HG03159 (cell line): ENCODE results near the gene KIF15.
A peak's percentile ranks its signal among the peaks of the same experiment; 100 is the strongest.
"Not testable (repeated sequence)": the region's sequence is repeated elsewhere in the genome, so short reads cannot be mapped to it uniquely, and the experiment has no call there.

Experiments
- ATAC-seq: cut with Tn5 transposase; IDR thresholded peaks from one replicate; pipeline ENCODE4 v1.9.1; 2021; ENCODE audit warnings: mild to moderate bottlenecking, moderate library complexity; ENCODE audit not compliant: unreplicated experiment

KIF15 gene

GRCh38 chr3:44816334-44816733, 54.7 kb downstream of the KIF15 start:
- not testable (repeated sequence) for ATAC-seq

GRCh38 chr3:44821206-44821605, 59.6 kb downstream of the KIF15 start:
- not testable (repeated sequence) for ATAC-seq

GRCh38 chr3:44825264-44825925, 63.8 kb downstream of the KIF15 start:
- ATAC-seq = no peak

GRCh38 chr3:44827196-44827595, 65.6 kb downstream of the KIF15 start:
- ATAC-seq = no peak

GRCh38 chr3:44831232-44831631, 69.6 kb downstream of the KIF15 start:
- no peak for ATAC-seq

GRCh38 chr3:44832032-44832431, 70.4 kb downstream of the KIF15 start:
- no peak for ATAC-seq

GRCh38 chr3:44832965-44833364, 71.4 kb downstream of the KIF15 start:
- ATAC-seq = no peak

- ATAC-seq = no peak
Observed at GRCh38 chr3:44833394-44833793, 71.8 kb downstream of the KIF15 start.

GRCh38 chr3:44835684-44836083, 74.1 kb downstream of the KIF15 start:
- ATAC-seq = no peak

- ATAC-seq = no peak
Observed at GRCh38 chr3:44842376-44842775, 80.8 kb downstream of the KIF15 start.

GRCh38 chr3:44845528-44846520, 84.2 kb downstream of the KIF15 start:
- ATAC-seq = no peak

- no peak for ATAC-seq
Observed at GRCh38 chr3:44848634-44849033, 87.0 kb downstream of the KIF15 start.

GRCh38 chr3:44856663-44857062, 95.1 kb downstream of the KIF15 start:
- ATAC-seq = not testable (repeated sequence)

- ATAC-seq = no peak
Observed at GRCh38 chr3:44860117-44860516, 98.5 kb downstream of the KIF15 start.

GRCh38 chr3:44861412-44862225, 100.0 kb downstream of the KIF15 start, which contains the start of gene TMEM42:
TSS of gene TMEM42 (plus strand) at chr3:44861912. CDS start at chr3:44861925, 13 bp downstream.
- ATAC-seq = peak; percentile 94

- ATAC-seq = peak; percentile 19
Observed at GRCh38 chr3:44862226-44862637, 100.6 kb downstream of the KIF15 start.

- no peak for ATAC-seq
Observed at GRCh38 chr3:44865272-44866035, 103.9 kb downstream of the KIF15 start.

GRCh38 chr3:44867421-44868111, 106.0 kb downstream of the KIF15 start:
- ATAC-seq = no peak

- ATAC-seq = no peak
Observed at GRCh38 chr3:44870375-44871061, 108.9 kb downstream of the KIF15 start.
